DOHH2 (cell line): ENCODE data around the gene PPP2CA.

Experiments used
- CTCF ChIP-seq: fragments of 200-600 bp; sonication (generic); IDR thresholded peaks from one replicate; pipeline ENCODE4 v1.5.1; 2014; ENCODE audit warnings: antibody characterized with exemption, mild to moderate bottlenecking, low read depth, low read length; ENCODE audit not compliant: poor library complexity, severe bottlenecking
- EZH2phosphoT487 ChIP-seq: fragments of 200-600 bp; sonication (generic); IDR thresholded peaks from 2 replicates; pipeline ENCODE4 v1.6.1; 2017; ENCODE audit warnings: borderline replicate concordance, mild to moderate bottlenecking, antibody characterized with exemption, low read length, moderate library complexity, mixed read lengths

GRCh38 chr5:134236820-134237219 lies 10.9 kb upstream of the PPP2CA start:
- TF ChIP-seq CTCF (no peak), EZH2phosphoT487 (no peak)
